22Rv1 (cell line): ENCODE measurements around the gene PCOLCE2.

Source experiments
- CTCF ChIP-seq: fragments of 450-650 bp; IDR thresholded peaks from 2 replicates; pipeline ENCODE4 v1.5.1; 2017; ENCODE audit warnings: mild to moderate bottlenecking
- ZFX ChIP-seq: fragments of 450-650 bp; IDR thresholded peaks from 2 replicates; pipeline ENCODE4 v1.6.1; 2017; ENCODE audit warnings: antibody characterized with exemption, borderline replicate concordance

GRCh38 chr3:142857056-142857455 is 31.8 kb downstream of the PCOLCE2 start:
- TF ChIP-seq CTCF (peak; percentile 67), ZFX (no peak)
